GM12892 (cell line): ENCODE data around the gene RASA2.

Experiments
- POLR2A ChIP-seq: IDR thresholded peaks from 2 replicates; pipeline ENCODE4 v1.6.1; 2011; ENCODE audit warnings: low read depth, low read length, control low read depth
- POLR2AphosphoS5 ChIP-seq: IDR thresholded peaks from 2 replicates; pipeline ENCODE4 v1.6.1; 2011; ENCODE audit warnings: low read depth, low read length, control low read depth

DNA sequence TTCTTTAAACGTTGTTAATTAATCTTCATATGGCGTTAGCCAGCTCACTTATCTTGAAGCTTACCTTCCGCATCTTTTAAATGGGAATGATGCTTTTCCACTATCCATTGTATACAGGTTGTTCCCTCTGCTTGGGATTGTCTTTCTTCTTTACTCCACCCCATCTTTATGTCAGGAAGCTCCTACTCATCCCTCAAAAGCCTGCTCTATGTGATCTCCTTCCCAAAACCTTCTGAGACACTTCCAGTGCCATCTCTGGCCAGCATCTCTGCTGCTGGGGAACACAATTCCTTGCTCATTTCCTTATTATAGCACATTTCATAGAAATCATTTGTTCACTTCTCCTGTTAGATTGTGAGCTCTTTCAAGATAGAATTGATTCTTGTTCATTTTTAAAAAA, 4.3 kb downstream of the RASA2 start:
- TF ChIP-seq POLR2AphosphoS5 (no peak), POLR2A (no peak)
